DMS53 (cell line): ENCODE data around the gene RNF17.

ENCODE experiments used
- DNase-seq: peaks from one replicate; lab custom pipeline; 2025; lab: John Stamatoyannopoulos, UW

Gene RNF17

GRCh38 chr13:24899601-24900000 lies 135.6 kb downstream of the RNF17 start:
- DNase-seq: no peak

GRCh38 chr13:24900507-24900906 lies 136.5 kb downstream of the RNF17 start:
- no peak for DNase-seq

GRCh38 chr13:24905242-24905641 lies 141.3 kb downstream of the RNF17 start:
- DNase-seq: no peak

- DNase-seq: no peak
These were observed 142.3 kb downstream of the RNF17 start for GRCh38 chr13:24906268-24906667.

GRCh38 chr13:24910502-24911132 lies 146.6 kb downstream of the RNF17 start:
- no peak for DNase-seq

GRCh38 chr13:24911133-24911908 lies 147.4 kb downstream of the RNF17 start:
- peak; percentile 18 for DNase-seq

- DNase-seq: peak; percentile 39
These were observed 152.5 kb downstream of the RNF17 start for GRCh38 chr13:24916464-24916863.

GRCh38 chr13:24921003-24921402 lies 157.0 kb downstream of the RNF17 start:
- no peak for DNase-seq

- no peak for DNase-seq
These were observed 157.9 kb downstream of the RNF17 start for GRCh38 chr13:24921881-24922280.

GRCh38 chr13:24922387-24922744 lies 158.4 kb downstream of the RNF17 start:
- DNase-seq: peak; percentile 77

- DNase-seq: peak; percentile 99
These were observed 159.0 kb downstream of the RNF17 start for GRCh38 chr13:24922745-24923591.

- DNase-seq: peak; percentile 62
These were observed 161.6 kb downstream of the RNF17 start for GRCh38 chr13:24925318-24926231.

- DNase-seq: peak; percentile 24
These were observed 163.9 kb downstream of the RNF17 start for GRCh38 chr13:24927810-24928404.

- DNase-seq: no peak
These were observed 165.2 kb downstream of the RNF17 start for GRCh38 chr13:24929196-24929595.
